GM18520 (cell line): ENCODE measurements around the gene CIAO3.

Experiments used
- ATAC-seq: cut with Tn5 transposase; IDR thresholded peaks from one replicate; pipeline ENCODE4 v1.9.1; 2021; ENCODE audit not compliant: unreplicated experiment

Gene CIAO3

DNA sequence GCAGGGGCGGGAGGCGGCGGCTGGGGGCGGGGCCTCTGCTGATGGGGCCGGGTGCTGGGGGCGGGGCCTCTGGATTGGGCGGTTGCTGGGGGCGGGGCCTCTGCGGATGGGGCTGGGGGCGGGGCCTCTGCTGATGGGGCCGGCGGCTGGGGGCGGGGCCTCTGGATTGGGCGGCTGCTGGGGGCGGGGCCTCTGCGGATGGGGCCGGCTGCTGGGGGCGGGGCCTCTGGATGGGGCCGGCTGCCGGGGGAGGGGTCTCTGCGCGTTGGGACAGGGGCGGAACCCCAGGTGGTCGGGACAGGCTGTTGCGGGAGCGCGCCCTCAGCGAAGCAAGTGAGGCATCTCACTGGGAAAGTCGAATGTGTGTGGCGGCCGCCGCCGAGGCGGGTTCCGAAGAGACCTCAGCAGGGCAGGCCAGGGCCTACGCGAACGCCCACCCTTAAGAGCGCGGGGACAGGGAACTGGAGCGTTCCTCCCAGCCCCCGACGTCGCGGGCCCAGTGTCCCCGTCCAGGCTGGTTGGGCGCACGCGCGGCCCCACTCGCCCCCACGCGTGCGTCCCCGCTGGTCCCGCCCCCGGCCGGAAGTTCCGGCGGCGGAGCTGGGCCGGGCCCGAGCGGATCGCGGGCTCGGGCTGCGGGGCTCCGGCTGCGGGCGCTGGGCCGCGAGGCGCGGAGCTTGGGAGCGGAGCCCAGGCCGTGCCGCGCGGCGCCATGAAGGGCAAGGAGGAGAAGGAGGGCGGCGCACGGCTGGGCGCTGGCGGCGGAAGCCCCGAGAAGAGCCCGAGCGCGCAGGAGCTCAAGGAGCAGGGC, 60.8 kb downstream of the CIAO3 start, which contains the start of gene STUB1:
Gene STUB1, plus strand, starts transcription at position 597 of the 811 bp plus-strand sequence. Its CDS starts 116 bp downstream, at position 713.
- ATAC-seq, result no peak
